Measurements from ENCODE around the gene DDX10.

DNA sequence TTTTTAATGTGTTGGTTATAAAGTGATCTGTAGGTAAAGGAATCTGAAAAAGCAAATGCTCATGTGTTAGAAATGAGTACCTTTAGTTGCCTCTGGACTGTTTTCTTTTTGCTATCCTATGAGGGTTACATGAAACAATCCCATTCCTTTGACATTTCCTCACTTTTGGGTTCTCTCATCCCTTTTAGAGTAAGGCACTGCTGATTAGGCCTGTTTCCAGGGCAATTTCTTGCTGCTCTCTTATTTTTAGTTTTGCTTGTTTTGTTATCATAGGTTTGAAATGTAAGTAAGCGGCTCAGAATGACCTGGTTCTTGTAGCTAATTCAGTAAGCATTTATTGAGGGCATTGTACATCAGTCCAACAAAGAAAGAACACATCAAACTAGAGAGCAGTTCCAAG is 138.9 kb downstream of the DDX10 start:
- TF ChIP-seq CTCF (IDR thresholded peaks at IDR 0.05) (no peak), ZFX (IDR thresholded peaks at IDR 0.05; ENCODE audit: borderline replicate concordance) (no peak)
